ENCODE measurements around the gene PBX4. TPM values are rescaled to one million over a fixed set of nuclear protein-coding genes. Genes with fewer than 3 reads are reported as not detected.
"Not testable (repeated sequence)": the region's sequence is repeated elsewhere in the genome, so short reads cannot be mapped to it uniquely, and the experiment has no call there.

The PBX4 gene
- total RNA-seq (2014; rRNA removed; shearing (Covaris generic); ENCODE audit: low replicate concordance) = 2.4 and 15.5 TPM in 2 replicates

DNA sequence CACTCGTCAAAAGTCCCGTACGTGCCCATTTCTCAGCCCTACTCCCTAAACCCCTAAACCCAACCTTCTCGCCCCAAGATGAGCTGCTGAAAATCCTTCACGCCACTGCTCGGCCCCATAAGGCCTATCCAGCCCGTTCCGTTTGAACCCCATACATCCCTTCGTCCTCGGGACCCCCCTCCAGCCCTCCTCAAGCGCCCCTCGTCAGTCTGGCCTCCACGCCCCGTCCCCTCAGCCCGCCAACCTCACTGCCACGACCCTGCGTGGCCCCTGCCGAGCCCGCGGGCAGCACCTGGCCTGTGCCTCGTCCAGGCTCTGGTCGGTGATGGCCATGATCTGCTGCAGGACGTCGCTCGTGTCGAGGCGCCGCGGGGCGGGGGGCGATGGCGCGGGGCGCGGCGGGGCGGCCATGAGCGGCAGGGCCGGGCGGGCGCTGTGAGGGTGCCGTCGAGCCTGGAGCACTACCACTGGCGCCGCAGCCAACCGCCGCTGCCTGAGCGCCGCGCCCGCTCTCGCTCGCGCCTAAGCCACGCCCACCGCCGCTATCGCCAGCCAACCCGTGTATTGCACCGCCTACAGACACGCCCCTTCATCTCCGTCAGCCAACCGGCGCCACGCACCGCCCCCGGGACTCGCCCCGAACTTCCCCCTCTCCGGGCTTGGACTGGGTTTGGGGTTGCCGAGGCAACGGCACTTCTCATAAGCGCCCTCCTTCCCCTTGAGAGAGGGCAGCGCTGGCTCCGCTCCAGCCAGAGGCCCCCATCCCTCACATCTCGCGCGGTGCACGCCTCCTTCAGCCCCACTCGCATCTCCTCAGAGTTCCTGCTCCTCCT is at the start of gene PBX4:
Gene PBX4, minus strand, starts transcription at position 469 of the 833 bp plus-strand sequence. Its CDS starts 58 bp downstream, at position 411.
- Histone ChIP-seq H3K9me3 (no peaks in the 10 kb centered on the region), H3K4me3 (peak within 1 kb of the TSS; percentile 57), H3K36me3 (no peaks in the 10 kb centered on the region), H3K27me3 (no peaks in the 10 kb centered on the region)
- DNase-seq = peak; percentile 95

GRCh38 chr19:19665420-19665948 is 47.0 kb upstream of the PBX4 start:
- H3K36me3 ChIP-seq = peaks cover 33% of the 10 kb centered on the region
- not testable (repeated sequence) for DNase-seq, H3K4me3 ChIP-seq, H3K27me3 ChIP-seq
- peaks cover 16% of the 10 kb centered on the region for H3K9me3 ChIP-seq

GRCh38 chr19:19663256-19664120 is 45.0 kb upstream of the PBX4 start, which contains the start of gene ATP13A1:
TSS of gene ATP13A1 (minus strand) at chr19:19663676. CDS start at chr19:19663666, 10 bp downstream.
- H3K27me3 ChIP-seq = no peaks in the 10 kb centered on the region
- peak within 1 kb of the TSS; percentile 84 for H3K4me3 ChIP-seq
- peak; percentile 99 for DNase-seq
- peaks cover 45% of the 10 kb centered on the region for H3K36me3 ChIP-seq
- H3K9me3 ChIP-seq = peaks cover 2% of the 10 kb centered on the region; the same call in 1 of the 2 replicates

- Histone ChIP-seq H3K4me3 (peak overlapping the region; percentile 84), H3K36me3 (peaks cover 51% of the 10 kb centered on the region)
- no peak for DNase-seq
Observed at GRCh38 chr19:19662871-19663255, 44.4 kb upstream of the PBX4 start.

DNA sequence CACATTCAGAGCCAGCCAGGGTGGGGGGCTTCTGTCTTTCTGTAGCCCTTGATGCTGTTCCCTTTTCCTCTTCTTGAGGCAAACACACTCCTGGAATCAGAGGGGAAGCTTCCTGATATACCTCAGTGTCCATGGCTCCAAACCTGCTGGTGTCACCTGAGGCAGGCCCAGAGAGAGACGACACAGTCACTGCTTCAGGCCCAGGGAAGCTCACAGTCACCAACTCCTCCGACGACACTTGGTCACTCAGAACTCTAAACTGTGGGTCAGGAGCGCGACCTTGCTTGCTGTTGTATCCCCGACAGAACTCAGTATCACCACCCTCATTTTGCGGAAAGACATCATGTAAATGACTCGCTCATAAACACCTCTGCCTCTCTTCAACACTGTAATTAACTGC is 43.9 kb upstream of the PBX4 start:
- peaks cover 2% of the 10 kb centered on the region; the same call in 1 of the 2 replicates for H3K9me3 ChIP-seq
- no peak for DNase-seq

More at GRCh38 chr19:19662871-19663255, 44.4 kb upstream of the PBX4 start:
- no peaks in the 10 kb centered on the region for H3K27me3 ChIP-seq
- H3K9me3 ChIP-seq = peaks cover 2% of the 10 kb centered on the region; the same call in 1 of the 2 replicates

GRCh38 chr19:19661675-19662251 is 43.3 kb upstream of the PBX4 start:
- no peak for DNase-seq
- Histone ChIP-seq H3K9me3 (peaks cover 2% of the 10 kb centered on the region; the same call in 1 of the 2 replicates), H3K27me3 (no peaks in the 10 kb centered on the region), H3K36me3 (peaks cover 62% of the 10 kb centered on the region), H3K4me3 (peak overlapping the region; percentile 84; the same call in 1 of the 2 replicates)

More for the DNA sequence above, 43.9 kb upstream of the PBX4 start:
- no peaks in the 10 kb centered on the region for H3K27me3 ChIP-seq
- H3K36me3 ChIP-seq = peaks cover 56% of the 10 kb centered on the region
- H3K4me3 ChIP-seq = peak overlapping the region; percentile 84

DNA sequence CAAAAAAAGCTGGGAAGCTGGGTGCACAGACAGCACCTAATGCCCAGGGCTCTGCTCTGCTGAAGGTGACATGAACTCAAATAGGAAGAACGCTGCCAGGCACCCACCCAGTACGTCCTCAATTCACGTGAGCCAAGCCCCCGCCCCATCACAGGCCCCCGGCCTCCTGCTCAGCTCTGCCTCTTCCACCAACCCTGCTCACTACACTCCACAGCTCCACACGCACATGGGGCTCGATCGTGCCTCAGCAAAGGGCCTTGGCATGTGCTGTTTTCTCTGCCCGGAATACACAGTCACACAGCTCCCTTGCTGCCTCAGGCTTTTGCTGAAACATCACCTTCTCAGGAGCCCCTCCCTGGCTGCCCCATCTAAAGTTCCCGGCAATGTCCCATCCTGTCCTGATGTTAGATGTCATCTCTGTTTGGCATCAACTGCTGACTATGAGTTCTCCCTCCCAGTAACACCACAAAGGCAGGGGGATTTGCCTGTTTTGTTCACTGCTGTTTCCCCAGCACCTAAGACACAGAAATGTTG is 42.7 kb upstream of the PBX4 start:
- peaks cover 2% of the 10 kb centered on the region; the same call in 1 of the 2 replicates for H3K9me3 ChIP-seq
- H3K36me3 ChIP-seq = peaks cover 67% of the 10 kb centered on the region
- no peaks in the 10 kb centered on the region for H3K27me3 ChIP-seq
- no peak overlapping the region for H3K4me3 ChIP-seq
- DNase-seq = no peak

DNA sequence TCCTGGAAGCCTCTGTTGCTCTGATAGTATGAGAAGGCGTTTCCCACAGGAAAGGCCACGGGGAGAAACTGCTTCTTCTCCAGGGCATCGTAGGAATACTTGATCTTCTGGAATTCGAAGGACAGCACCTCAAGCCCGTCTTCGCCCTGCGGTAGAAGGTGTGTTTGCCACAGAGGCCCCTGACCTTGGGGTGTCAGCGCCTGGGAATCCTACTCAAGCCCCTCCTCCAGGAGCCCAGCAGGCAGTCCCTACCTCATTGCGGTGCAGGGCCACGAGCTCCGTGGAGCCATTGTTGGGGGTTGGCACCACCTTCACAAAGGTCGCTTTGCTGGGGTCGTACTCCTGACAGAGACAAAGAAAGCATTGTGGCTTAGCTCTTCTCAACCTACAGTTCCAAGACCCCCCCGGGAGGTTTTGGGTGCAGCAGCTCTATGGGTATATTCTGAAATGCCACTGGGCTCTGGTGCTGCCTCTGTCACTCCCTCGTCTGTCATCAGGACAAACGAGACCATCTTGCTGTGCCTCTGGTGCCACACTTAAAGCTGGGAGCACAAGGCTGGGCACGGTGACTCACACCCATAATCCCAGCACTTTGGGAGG is 41.3 kb upstream of the PBX4 start:
- Histone ChIP-seq H3K36me3 (peaks cover 82% of the 10 kb centered on the region), H3K27me3 (no peaks in the 10 kb centered on the region), H3K4me3 (no peak overlapping the region), H3K9me3 (no peaks in the 10 kb centered on the region)
- no peak for DNase-seq

GRCh38 chr19:19657397-19657783 is 38.9 kb upstream of the PBX4 start:
- Histone ChIP-seq H3K36me3 (peaks cover 98% of the 10 kb centered on the region), H3K9me3 (no peaks in the 10 kb centered on the region), H3K27me3 (no peaks in the 10 kb centered on the region), H3K4me3 (no peak overlapping the region)
- DNase-seq = no peak

GRCh38 chr19:19656451-19657396 is 38.2 kb upstream of the PBX4 start:
- Histone ChIP-seq H3K4me3 (no peak overlapping the region), H3K9me3 (no peaks in the 10 kb centered on the region), H3K27me3 (no peaks in the 10 kb centered on the region), H3K36me3 (peaks cover 98% of the 10 kb centered on the region)
- DNase-seq = no peak

GRCh38 chr19:19655641-19656343 is 37.3 kb upstream of the PBX4 start:
- Histone ChIP-seq H3K36me3 (peaks cover 98% of the 10 kb centered on the region), H3K9me3 (no peaks in the 10 kb centered on the region), H3K4me3 (no peak overlapping the region), H3K27me3 (no peaks in the 10 kb centered on the region)
- DNase-seq = no peak

DNA sequence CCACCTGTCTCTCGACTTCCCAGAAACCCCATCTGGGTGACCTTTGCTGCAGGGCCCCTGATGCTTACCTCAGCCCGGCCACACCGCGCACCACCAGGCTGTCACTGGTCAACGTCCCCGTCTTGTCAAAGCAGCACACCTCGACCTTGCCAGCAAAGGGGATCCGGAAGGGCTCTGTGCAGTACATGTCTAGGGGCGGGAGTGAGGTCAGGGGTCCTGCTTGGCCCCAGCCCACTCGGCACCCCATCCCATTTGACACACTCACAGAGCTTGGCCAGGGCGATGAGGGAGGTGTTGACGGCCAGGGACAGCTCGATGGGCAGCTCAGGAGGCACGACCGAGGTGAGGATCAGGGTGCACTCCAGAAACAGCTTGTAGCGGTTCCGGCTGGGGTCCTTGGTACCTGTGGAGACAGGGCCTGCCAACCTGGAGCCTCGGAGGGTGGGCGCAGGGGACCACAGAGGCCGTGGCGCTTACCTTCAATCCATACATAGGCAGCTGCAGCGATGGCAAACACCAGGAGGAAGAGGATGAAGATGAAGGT is 36.6 kb upstream of the PBX4 start:
- no peaks in the 10 kb centered on the region for H3K9me3 ChIP-seq
- DNase-seq = no peak
- H3K27me3 ChIP-seq = no peaks in the 10 kb centered on the region
- no peak overlapping the region for H3K4me3 ChIP-seq
- peaks cover 100% of the 10 kb centered on the region for H3K36me3 ChIP-seq

DNA sequence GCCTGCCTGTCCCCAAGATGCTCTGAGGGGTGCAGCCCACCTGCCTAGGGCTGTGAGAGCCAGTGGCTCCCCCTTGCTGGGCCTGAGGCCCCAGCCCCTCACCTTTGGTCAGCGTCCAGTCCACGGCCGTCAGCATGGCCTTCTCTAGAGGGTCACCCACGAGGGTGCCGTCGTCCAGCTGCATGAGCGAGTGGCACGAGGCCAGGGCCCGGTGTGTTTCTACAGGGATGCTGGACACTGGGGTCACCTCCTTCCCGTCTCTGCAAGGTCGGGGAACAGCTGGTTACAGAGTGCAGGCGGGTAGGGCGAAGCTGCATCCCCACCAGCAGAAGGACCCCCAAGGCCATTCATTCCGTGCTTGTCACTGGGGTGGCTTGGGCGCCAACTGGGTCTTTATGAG is 36.0 kb upstream of the PBX4 start:
- Histone ChIP-seq H3K36me3 (peaks cover 100% of the 10 kb centered on the region), H3K4me3 (no peak overlapping the region)
- DNase-seq = no peak

GRCh38 chr19:19653597-19654147 is 35.2 kb upstream of the PBX4 start:
- H3K27me3 ChIP-seq = no peaks in the 10 kb centered on the region
- H3K4me3 ChIP-seq = no peak overlapping the region
- no peaks in the 10 kb centered on the region for H3K9me3 ChIP-seq
- DNase-seq = no peak
- peaks cover 100% of the 10 kb centered on the region for H3K36me3 ChIP-seq

More for the DNA sequence above, 36.0 kb upstream of the PBX4 start:
- Histone ChIP-seq H3K27me3 (no peaks in the 10 kb centered on the region), H3K9me3 (no peaks in the 10 kb centered on the region)
